ENCODE measurements around the gene SP5. TPM values are rescaled to one million over a fixed set of nuclear protein-coding genes. Genes with fewer than 3 reads are reported as not detected.

SP5 gene
- total and polyA plus RNA-seq, 9 of the 15 experiments (the other 6 are each of a cell fraction or from before 2014, with no cell fraction given) = 0.03 to 1.7 (median 0.16) TPM; not detected in 1

GRCh38 chr2:170743530-170744239, 28.5 kb downstream of the SP5 start (continued):
- TF ChIP-seq NELFE (IDR thresholded peaks at IDR 0.05; ENCODE audit: insufficient read depth, insufficient read length) = no peak
- no peak for TF ChIP-seq ZNF24 (IDR thresholded peaks at IDR 0.05)
- TF ChIP-seq SAP30 (IDR thresholded peaks at IDR 0.05; ENCODE audit: borderline replicate concordance, insufficient read depth, low read depth, low read length, poor library complexity, severe bottlenecking) = no peak
- TF ChIP-seq CREM (IDR thresholded peaks at IDR 0.05; ENCODE audit: low read depth) = peak; percentile 11; the same call in 1 of the 2 replicates
- TF ChIP-seq STAT5B (CRISPR knock-in tag; IDR thresholded peaks at IDR 0.05) = no peak
- no peak for TF ChIP-seq HNRNPUL1 (IDR thresholded peaks at IDR 0.05; ENCODE audit: low read length)
- TF ChIP-seq MTA2 (IDR thresholded peaks at IDR 0.05; ENCODE audit: low read depth) = peak; percentile 43
- TF ChIP-seq PRMT5 (CRISPR knock-in tag; IDR thresholded peaks at IDR 0.05) = no peak
- TF ChIP-seq KLF10 (CRISPR knock-in tag; IDR thresholded peaks at IDR 0.05) = no peak
- no peak for TF ChIP-seq GABPA (tag; conservative IDR thresholded peaks at IDR 0.05; ENCODE audit: low read depth)
- no peak for TF ChIP-seq JUNB (CRISPR knock-in tag; conservative IDR thresholded peaks at IDR 0.05)
- TF ChIP-seq BCL6 (CRISPR knock-in tag; IDR thresholded peaks at IDR 0.05) = no peak
- peak; percentile 44; the same call in 1 of the 2 replicates for TF ChIP-seq FOXM1 (IDR thresholded peaks at IDR 0.05; ENCODE audit: low read depth)
- TF ChIP-seq FOXM1 (CRISPR knock-in tag; IDR thresholded peaks at IDR 0.05; ENCODE audit: low read depth) = no peak
- no peak for TF ChIP-seq SRF (CRISPR knock-in tag; IDR thresholded peaks at IDR 0.05)
- TF ChIP-seq CREB3 (tag; conservative IDR thresholded peaks at IDR 0.05; ENCODE audit: low read depth) = no peak
- no peak for TF ChIP-seq ZKSCAN3 (CRISPR knock-in tag; IDR thresholded peaks at IDR 0.05)
- no peak for TF ChIP-seq NFE2 (IDR thresholded peaks at IDR 0.05; ENCODE audit: low read depth)
- no peak for TF ChIP-seq HMG20B (CRISPR knock-in tag; IDR thresholded peaks at IDR 0.05)
- TF ChIP-seq STAG1 (CRISPR knock-in tag; IDR thresholded peaks at IDR 0.05; ENCODE audit: borderline replicate concordance) = no peak
- TF ChIP-seq PHTF2 (CRISPR knock-in tag; IDR thresholded peaks at IDR 0.05) = no peak
- TF ChIP-seq ARID2 (IDR thresholded peaks at IDR 0.05) = no peak
- peak; percentile 38; the same call in 1 of the 2 replicates for TF ChIP-seq GABPB1 (CRISPR knock-in tag; IDR thresholded peaks at IDR 0.05)
- no peak for TF ChIP-seq SLC30A9 (CRISPR knock-in tag; IDR thresholded peaks at IDR 0.05)
- peak; percentile 24; the same call in 1 of the 2 replicates for TF ChIP-seq HCFC1 (IDR thresholded peaks at IDR 0.05; ENCODE audit: low read depth, low read length)
- TF ChIP-seq ZNF589 (CRISPR knock-in tag; IDR thresholded peaks at IDR 0.05; ENCODE audit: low read depth) = no peak
- TF ChIP-seq HDAC2 (IDR thresholded peaks at IDR 0.05) = peak; percentile 66
- TF ChIP-seq CEBPZ (IDR thresholded peaks at IDR 0.05; ENCODE audit: borderline replicate concordance, low read depth, low read length) = no peak
- no peak for TF ChIP-seq EP400 (IDR thresholded peaks at IDR 0.05)
